ENCODE measurements around the gene CXCR3.
"Not testable (repeated sequence)": the region's sequence is repeated elsewhere in the genome, so short reads cannot be mapped to it uniquely, and the experiment has no call there.

CXCR3 gene

DNA sequence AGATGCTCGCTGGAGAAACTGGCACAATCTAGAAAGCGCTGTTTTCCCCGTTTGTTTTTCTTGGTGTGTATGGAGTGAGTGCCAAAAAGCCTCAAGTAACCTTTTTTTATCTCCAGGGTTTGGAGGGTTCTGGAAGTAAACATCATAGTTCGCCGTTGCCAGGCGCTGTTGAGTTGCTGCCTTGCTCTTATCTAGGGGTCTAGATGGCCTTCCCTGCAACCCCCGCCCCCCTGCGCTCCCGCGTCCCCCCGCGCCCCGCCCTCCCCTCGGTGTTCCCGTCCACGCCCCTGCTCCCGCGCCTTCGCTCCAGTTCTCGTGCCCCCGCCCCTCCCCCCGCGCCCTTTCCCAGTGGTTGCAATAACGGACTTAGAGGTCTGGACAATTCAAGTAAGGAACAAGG, 40.6 kb downstream of the CXCR3 start:
- no peak for TF ChIP-seq EZH2phosphoT487 (IDR thresholded peaks at IDR 0.05; ENCODE audit: borderline replicate concordance, low read length)
- TF ChIP-seq, protein P1, sequence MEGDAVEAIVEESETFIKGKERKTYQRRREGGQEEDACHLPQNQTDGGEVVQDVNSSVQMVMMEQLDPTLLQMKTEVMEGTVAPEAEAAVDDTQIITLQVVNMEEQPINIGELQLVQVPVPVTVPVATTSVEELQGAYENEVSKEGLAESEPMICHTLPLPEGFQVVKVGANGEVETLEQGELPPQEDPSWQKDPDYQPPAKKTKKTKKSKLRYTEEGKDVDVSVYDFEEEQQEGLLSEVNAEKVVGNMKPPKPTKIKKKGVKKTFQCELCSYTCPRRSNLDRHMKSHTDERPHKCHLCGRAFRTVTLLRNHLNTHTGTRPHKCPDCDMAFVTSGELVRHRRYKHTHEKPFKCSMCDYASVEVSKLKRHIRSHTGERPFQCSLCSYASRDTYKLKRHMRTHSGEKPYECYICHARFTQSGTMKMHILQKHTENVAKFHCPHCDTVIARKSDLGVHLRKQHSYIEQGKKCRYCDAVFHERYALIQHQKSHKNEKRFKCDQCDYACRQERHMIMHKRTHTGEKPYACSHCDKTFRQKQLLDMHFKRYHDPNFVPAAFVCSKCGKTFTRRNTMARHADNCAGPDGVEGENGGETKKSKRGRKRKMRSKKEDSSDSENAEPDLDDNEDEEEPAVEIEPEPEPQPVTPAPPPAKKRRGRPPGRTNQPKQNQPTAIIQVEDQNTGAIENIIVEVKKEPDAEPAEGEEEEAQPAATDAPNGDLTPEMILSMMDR (IDR thresholded peaks at IDR 0.05; ENCODE audit: low read depth, low read length, poor library complexity, severe bottlenecking) = no peak
- Histone ChIP-seq H3K4me3 (ENCODE audit: low read length) (no peak overlapping the region), H3K9me2 (replicated peaks; ENCODE audit: control insufficient read depth, low read length) (no peaks in the 10 kb centered on the region), H3K27me3 (ENCODE audit: control insufficient read depth, low read length) (no peaks in the 10 kb centered on the region), H3K4me1 (ENCODE audit: control insufficient read depth, low read length) (no peaks in the 10 kb centered on the region), H3F3A (ENCODE audit: control insufficient read depth, insufficient read depth) (no peaks in the 10 kb centered on the region), H3K79me2 (ENCODE audit: control insufficient read depth, low read length) (no peaks in the 10 kb centered on the region), H3K36me3 (ENCODE audit: control insufficient read depth, low read length) (peaks cover 44% of the 10 kb centered on the region), H3K27ac (ENCODE audit: low read depth, low read length) (no peak overlapping the region), H3K9me3 (ENCODE audit: control insufficient read depth, insufficient read depth, low read length) (no peaks in the 10 kb centered on the region), H3K4me2 (ENCODE audit: low read length) (no peak overlapping the region), H4K20me1 (ENCODE audit: control insufficient read depth, insufficient read depth, low read depth, low read length) (no peaks in the 10 kb centered on the region)

DNA sequence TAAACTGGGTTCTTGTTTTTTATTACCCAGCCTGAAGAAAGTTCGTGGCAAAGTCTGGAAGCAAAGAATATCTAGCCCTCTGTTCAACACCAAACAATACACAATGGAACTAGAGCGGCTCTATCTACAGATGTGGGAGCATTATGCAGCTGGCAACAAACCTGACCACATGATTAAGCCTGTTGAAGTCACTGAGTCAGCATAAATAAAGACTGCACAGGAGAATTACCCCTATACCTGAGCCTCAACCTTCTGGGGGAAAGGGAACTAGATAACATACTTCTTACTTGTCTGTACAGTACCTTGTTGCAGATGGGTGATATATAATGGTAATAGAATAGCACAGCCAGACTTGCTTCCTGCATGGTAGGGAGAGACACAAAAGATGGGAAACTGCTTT, 44.7 kb downstream of the CXCR3 start:
- TF ChIP-seq, protein P1 (IDR thresholded peaks at IDR 0.05; ENCODE audit: low read depth, low read length, poor library complexity, severe bottlenecking) = no peak
- TF ChIP-seq EZH2phosphoT487 (IDR thresholded peaks at IDR 0.05; ENCODE audit: borderline replicate concordance, low read length) = no peak
- Histone ChIP-seq H3K27me3 (ENCODE audit: control insufficient read depth, low read length) (no peaks in the 10 kb centered on the region), H3K9me3 (ENCODE audit: control insufficient read depth, insufficient read depth, low read length) (no peaks in the 10 kb centered on the region), H3K9me2 (replicated peaks; ENCODE audit: control insufficient read depth, low read length) (no peaks in the 10 kb centered on the region), H4K20me1 (ENCODE audit: control insufficient read depth, insufficient read depth, low read depth, low read length) (no peaks in the 10 kb centered on the region), H3K27ac (ENCODE audit: low read depth, low read length) (no peak overlapping the region), H3K4me1 (ENCODE audit: control insufficient read depth, low read length) (no peaks in the 10 kb centered on the region), H3F3A (ENCODE audit: control insufficient read depth, insufficient read depth) (no peaks in the 10 kb centered on the region), H3K79me2 (ENCODE audit: control insufficient read depth, low read length) (no peaks in the 10 kb centered on the region), H3K36me3 (ENCODE audit: control insufficient read depth, low read length) (peaks cover 55% of the 10 kb centered on the region), H3K4me2 (ENCODE audit: low read length) (no peak overlapping the region), H3K4me3 (ENCODE audit: low read length) (no peak overlapping the region)

DNA sequence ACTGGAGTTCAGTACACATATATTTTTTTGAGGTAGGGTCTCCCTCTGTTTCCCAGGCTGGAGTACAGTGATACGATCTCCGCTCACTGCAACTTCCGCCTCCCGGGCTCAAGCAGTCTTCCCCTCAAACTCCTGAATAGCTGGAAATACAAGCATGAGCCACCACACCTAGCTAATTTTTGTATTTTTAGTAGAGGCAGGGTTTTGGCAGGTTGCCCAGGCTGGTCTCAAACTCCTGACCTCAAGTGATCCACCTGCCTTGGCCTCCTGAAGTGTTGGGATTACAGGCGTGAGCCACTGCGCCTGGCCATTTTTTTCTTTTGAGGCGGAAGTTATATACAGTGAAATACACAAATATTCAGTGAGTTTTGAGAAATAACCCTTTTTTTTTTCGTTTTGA, 46.9 kb downstream of the CXCR3 start:
- not testable (repeated sequence) for H4K20me1 ChIP-seq (ENCODE audit: control insufficient read depth, insufficient read depth, low read depth, low read length); H3K4me1 ChIP-seq (ENCODE audit: control insufficient read depth, low read length); H3K9me3 ChIP-seq (ENCODE audit: control insufficient read depth, insufficient read depth, low read length); H3K27me3 ChIP-seq (ENCODE audit: control insufficient read depth, low read length); H3K4me2 ChIP-seq (ENCODE audit: low read length); H3K79me2 ChIP-seq (ENCODE audit: control insufficient read depth, low read length); H3K4me3 ChIP-seq (ENCODE audit: low read length); H3K9me2 ChIP-seq (replicated peaks; ENCODE audit: control insufficient read depth, low read length); H3F3A ChIP-seq (ENCODE audit: control insufficient read depth, insufficient read depth); H3K27ac ChIP-seq (ENCODE audit: low read depth, low read length)
- H3K36me3 ChIP-seq (ENCODE audit: control insufficient read depth, low read length) = peaks cover 64% of the 10 kb centered on the region
